Rectal smooth muscle tissue (tissue), 1 donor: ENCODE data around the gene SUV39H2.
"Not testable (repeated sequence)": the region's sequence is repeated elsewhere in the genome, so short reads cannot be mapped to it uniquely, and the experiment has no call there.

Experiments used
- H3K27ac ChIP-seq: one replicate; pipeline ENCODE4 v1.7.0; 2013; ENCODE audit warnings: low read depth, low read length, inconsistent platforms
- H3K27me3 ChIP-seq: one replicate; pipeline ENCODE4 v1.7.0; 2013; ENCODE audit warnings: low read length; ENCODE audit not compliant: control insufficient read depth, insufficient read depth
- H3K36me3 ChIP-seq: one replicate; pipeline ENCODE4 v1.7.0; 2013; ENCODE audit warnings: low read length; ENCODE audit not compliant: control insufficient read depth, insufficient read depth
- H3K4me1 ChIP-seq: one replicate; pipeline ENCODE4 v1.7.0; 2013; ENCODE audit warnings: low read length; ENCODE audit not compliant: control insufficient read depth, insufficient read depth
- H3K4me3 ChIP-seq: one replicate; pipeline ENCODE4 v1.7.0; 2013; ENCODE audit warnings: low read length
- H3K9ac ChIP-seq: one replicate; pipeline ENCODE4 v1.7.0; 2013; ENCODE audit warnings: low read length

The SUV39H2 gene

GRCh38 chr10:14852236-14852635 lies 26.4 kb upstream of the SUV39H2 start:
- no peaks in the 10 kb centered on the region for H3K27me3 ChIP-seq
- no peak overlapping the region for H3K4me3 ChIP-seq
- H3K27ac ChIP-seq, result no peak overlapping the region
- no peaks in the 10 kb centered on the region for H3K4me1 ChIP-seq
- H3K36me3 ChIP-seq, result peaks cover 5% of the 10 kb centered on the region
- H3K9ac ChIP-seq, result no peak overlapping the region

- Histone ChIP-seq H3K9ac (no peak overlapping the region), H3K4me1 (no peaks in the 10 kb centered on the region), H3K27ac (no peak overlapping the region), H3K4me3 (no peak overlapping the region), H3K27me3 (no peaks in the 10 kb centered on the region), H3K36me3 (peaks cover 9% of the 10 kb centered on the region)
Observed at GRCh38 chr10:14855453-14855852, 23.2 kb upstream of the SUV39H2 start.

GRCh38 chr10:14858338-14858960 lies 20.2 kb upstream of the SUV39H2 start:
- H3K4me1 ChIP-seq, result no peaks in the 10 kb centered on the region
- peaks cover 7% of the 10 kb centered on the region for H3K36me3 ChIP-seq
- no peak overlapping the region for H3K4me3 ChIP-seq
- no peak overlapping the region for H3K27ac ChIP-seq
- no peak overlapping the region for H3K9ac ChIP-seq
- H3K27me3 ChIP-seq, result no peaks in the 10 kb centered on the region

DNA sequence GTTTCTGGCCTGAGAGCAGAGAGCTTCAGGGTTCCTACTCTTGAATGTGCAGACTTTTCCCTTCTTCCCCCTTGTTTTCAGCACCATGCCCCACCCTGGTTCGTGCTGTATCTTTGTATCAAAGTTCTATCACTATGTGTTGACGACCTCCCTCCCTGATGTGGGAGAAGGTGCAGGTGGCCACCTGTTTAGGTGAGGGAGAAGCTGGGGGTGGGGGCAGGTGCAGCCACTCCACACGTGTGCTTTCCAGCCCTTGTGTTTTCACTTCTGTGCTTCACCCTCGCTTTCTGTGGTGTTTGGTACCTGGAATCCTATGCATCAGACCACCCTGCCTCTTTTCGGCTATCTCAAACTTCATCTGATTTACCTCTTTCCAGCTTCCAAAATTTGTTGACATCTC lies 19.6 kb upstream of the SUV39H2 start:
- no peaks in the 10 kb centered on the region for H3K4me1 ChIP-seq
- no peak overlapping the region for H3K9ac ChIP-seq
- H3K4me3 ChIP-seq, result no peak overlapping the region
- H3K36me3 ChIP-seq, result peaks cover 7% of the 10 kb centered on the region
- H3K27me3 ChIP-seq, result no peaks in the 10 kb centered on the region
- no peak overlapping the region for H3K27ac ChIP-seq

- H3K36me3 ChIP-seq, result peaks cover 7% of the 10 kb centered on the region
- no peak overlapping the region for H3K27ac ChIP-seq
- H3K4me3 ChIP-seq, result no peak overlapping the region
- H3K27me3 ChIP-seq, result no peaks in the 10 kb centered on the region
- H3K9ac ChIP-seq, result no peak overlapping the region
- H3K4me1 ChIP-seq, result no peaks in the 10 kb centered on the region
Observed at GRCh38 chr10:14859775-14860174, 18.9 kb upstream of the SUV39H2 start.

- Histone ChIP-seq H3K4me3 (no peak overlapping the region), H3K36me3 (peaks cover 7% of the 10 kb centered on the region), H3K4me1 (no peaks in the 10 kb centered on the region), H3K27ac (no peak overlapping the region), H3K27me3 (no peaks in the 10 kb centered on the region), H3K9ac (no peak overlapping the region)
Observed at GRCh38 chr10:14860791-14861190, 17.9 kb upstream of the SUV39H2 start.

- H3K4me1 ChIP-seq, result not testable (repeated sequence)
Observed at GRCh38 chr10:14864466-14864865, 14.2 kb upstream of the SUV39H2 start.

GRCh38 chr10:14864871-14865270 lies 13.8 kb upstream of the SUV39H2 start:
- H3K27me3 ChIP-seq, H3K9ac ChIP-seq, H3K36me3 ChIP-seq, H3K4me1 ChIP-seq, H3K4me3 ChIP-seq, H3K27ac ChIP-seq: not testable (repeated sequence)

More at GRCh38 chr10:14864466-14864865, 14.2 kb upstream of the SUV39H2 start:
- not testable (repeated sequence) for H3K27me3 ChIP-seq, H3K9ac ChIP-seq, H3K36me3 ChIP-seq, H3K4me3 ChIP-seq, H3K27ac ChIP-seq

GRCh38 chr10:14873090-14873760 lies 5.4 kb upstream of the SUV39H2 start:
- Histone ChIP-seq H3K4me1 (peaks cover 6% of the 10 kb centered on the region), H3K4me3 (no peak overlapping the region), H3K9ac (no peak overlapping the region), H3K36me3 (peaks cover 5% of the 10 kb centered on the region), H3K27ac (no peak overlapping the region), H3K27me3 (no peaks in the 10 kb centered on the region)

GRCh38 chr10:14875941-14876340 lies 2.7 kb upstream of the SUV39H2 start:
- Histone ChIP-seq H3K4me1 (peaks cover 6% of the 10 kb centered on the region), H3K9ac (no peak overlapping the region), H3K4me3 (no peak overlapping the region), H3K27me3 (no peaks in the 10 kb centered on the region), H3K27ac (no peak overlapping the region), H3K36me3 (no peaks in the 10 kb centered on the region)

- Histone ChIP-seq H3K9ac (no peak overlapping the region), H3K27ac (no peak overlapping the region), H3K36me3 (no peaks in the 10 kb centered on the region), H3K4me3 (no peak overlapping the region), H3K4me1 (peaks cover 6% of the 10 kb centered on the region), H3K27me3 (no peaks in the 10 kb centered on the region)
Observed at GRCh38 chr10:14876764-14877163, 1.9 kb upstream of the SUV39H2 start.

DNA sequence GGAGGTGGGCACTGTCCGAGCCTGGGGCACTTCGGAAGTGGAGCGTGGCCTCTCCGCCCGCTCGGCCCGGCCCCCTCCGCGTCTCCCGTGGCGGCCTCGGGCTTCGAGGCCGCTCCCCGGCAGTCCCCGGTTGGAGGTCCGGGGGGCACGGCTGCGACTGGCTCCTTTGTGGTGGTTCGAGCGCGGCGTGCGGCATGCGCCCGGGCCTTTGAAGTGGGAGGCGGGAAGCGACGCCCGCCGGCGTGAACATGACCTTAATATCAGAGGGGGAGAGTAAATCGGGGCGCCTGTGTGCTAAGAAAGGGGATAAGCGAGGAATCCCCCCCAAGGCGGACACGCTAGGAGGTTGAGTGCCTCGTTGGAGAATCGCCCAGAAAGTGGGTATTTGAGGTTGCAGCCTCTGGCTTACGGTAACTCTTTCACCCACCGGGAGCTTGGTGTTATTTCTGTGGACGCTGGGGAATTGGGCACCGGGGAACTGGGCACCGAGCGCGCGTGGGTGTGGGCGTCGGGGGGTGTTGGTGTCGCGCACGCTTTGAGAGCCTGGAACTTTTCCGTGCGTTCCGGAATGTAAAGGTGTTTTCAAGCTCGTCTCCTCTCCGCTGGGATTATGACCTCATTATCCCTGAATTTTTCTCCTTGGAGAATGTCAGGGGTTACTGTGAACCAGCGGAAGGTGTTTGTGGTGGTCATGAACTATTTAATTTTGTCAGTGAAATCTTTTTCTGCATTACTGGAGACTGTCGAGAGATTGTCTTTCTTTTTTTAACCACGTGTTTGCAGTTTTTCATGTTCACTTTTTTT lies 660 bp downstream of the SUV39H2 start:
- Histone ChIP-seq H3K4me1 (peaks cover 6% of the 10 kb centered on the region), H3K36me3 (no peaks in the 10 kb centered on the region), H3K27me3 (no peaks in the 10 kb centered on the region), H3K27ac (peak overlapping the region; percentile 6), H3K4me3 (peak overlapping the region; percentile 84), H3K9ac (peak overlapping the region; percentile 32)
